Measurements from ENCODE around the gene TTC34.

TTC34 gene

GRCh38 chr1:2812939-2813653 lies 11.6 kb upstream of the TTC34 start:
- DNase-seq (ENCODE audit: low read depth): no peak

- DNase-seq (ENCODE audit: low read depth): no peak
These were observed 10.6 kb upstream of the TTC34 start for GRCh38 chr1:2812136-2812535.

- DNase-seq (ENCODE audit: low read depth): no peak
These were observed 10.0 kb upstream of the TTC34 start for GRCh38 chr1:2811533-2811918.

GRCh38 chr1:2810899-2811532 lies 9.5 kb upstream of the TTC34 start:
- no peak for DNase-seq (ENCODE audit: low read depth)

- no peak for DNase-seq (ENCODE audit: low read depth)
These were observed 8.8 kb upstream of the TTC34 start for GRCh38 chr1:2810281-2810680.

GRCh38 chr1:2809656-2810055 lies 8.2 kb upstream of the TTC34 start:
- no peak for DNase-seq (ENCODE audit: low read depth)

- DNase-seq (ENCODE audit: low read depth): no peak
These were observed 7.5 kb upstream of the TTC34 start for GRCh38 chr1:2808831-2809605.

GRCh38 chr1:2808386-2808705 lies 6.9 kb upstream of the TTC34 start:
- DNase-seq (ENCODE audit: low read depth): no peak

GRCh38 chr1:2807678-2808385 lies 6.3 kb upstream of the TTC34 start:
- DNase-seq (ENCODE audit: low read depth): no peak

GRCh38 chr1:2807036-2807435 lies 5.5 kb upstream of the TTC34 start:
- no peak for DNase-seq (ENCODE audit: low read depth)

GRCh38 chr1:2806591-2806990 lies 5.1 kb upstream of the TTC34 start:
- no peak for DNase-seq (ENCODE audit: low read depth)

GRCh38 chr1:2805801-2806430 lies 4.4 kb upstream of the TTC34 start:
- DNase-seq (ENCODE audit: low read depth): no peak

GRCh38 chr1:2804628-2805351 lies 3.3 kb upstream of the TTC34 start:
- DNase-seq (ENCODE audit: low read depth): no peak

GRCh38 chr1:2803931-2804627 lies 2.6 kb upstream of the TTC34 start:
- DNase-seq (ENCODE audit: low read depth): no peak

GRCh38 chr1:2803086-2803930 lies 1.8 kb upstream of the TTC34 start:
- DNase-seq (ENCODE audit: low read depth): no peak

GRCh38 chr1:2802421-2802961 lies 998 bp upstream of the TTC34 start:
- DNase-seq (ENCODE audit: low read depth): no peak

GRCh38 chr1:2801046-2801445 lies 447 bp downstream of the TTC34 start:
- DNase-seq (ENCODE audit: low read depth): no peak

- DNase-seq (ENCODE audit: low read depth): no peak
These were observed 838 bp downstream of the TTC34 start for GRCh38 chr1:2800664-2801045.

- DNase-seq (ENCODE audit: low read depth): no peak
These were observed 1.5 kb downstream of the TTC34 start for GRCh38 chr1:2799811-2800663.
